GM18868 (cell line): ENCODE measurements around the gene SURF2.

ENCODE experiments used
- ATAC-seq: cut with Tn5 transposase; IDR thresholded peaks from one replicate; pipeline ENCODE4 v1.9.1; 2021; ENCODE audit warnings: mild to moderate bottlenecking, moderate library complexity; ENCODE audit not compliant: unreplicated experiment

Gene SURF2

GRCh38 chr9:133353548-133353947, 2.8 kb upstream of the SURF2 start:
- no peak for ATAC-seq

GRCh38 chr9:133354766-133355165, 1.6 kb upstream of the SURF2 start:
- no peak for ATAC-seq

DNA sequence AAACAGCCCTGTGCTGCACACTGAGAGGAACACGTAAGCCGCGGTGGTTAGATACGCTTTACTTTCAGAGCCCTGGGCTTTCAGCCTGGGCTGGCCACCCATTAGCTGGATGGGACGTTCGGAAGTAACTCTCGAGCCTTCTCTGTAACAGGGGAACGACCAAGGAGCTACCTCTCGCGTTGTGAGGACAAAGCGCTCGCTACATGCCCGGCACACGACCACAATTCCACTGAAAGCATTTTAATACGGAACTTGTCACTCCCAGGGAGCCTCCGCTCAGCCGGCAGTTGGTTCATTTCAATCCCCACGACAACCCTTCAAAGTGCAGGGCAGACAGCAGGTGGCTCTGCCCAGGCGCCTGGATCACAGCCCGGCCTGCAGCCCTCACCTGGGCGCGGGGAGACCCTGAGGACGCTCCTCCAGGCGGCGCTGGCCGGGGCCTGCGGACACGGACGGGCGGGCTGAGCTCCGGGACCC, 431 bp upstream of the SURF2 start:
- peak; percentile 28 for ATAC-seq

GRCh38 chr9:133357656-133358055, 1.3 kb downstream of the SURF2 start:
- no peak for ATAC-seq

- ATAC-seq = no peak
Observed at GRCh38 chr9:133359399-133360175, 3.2 kb downstream of the SURF2 start.

GRCh38 chr9:133360400-133361393, 4.3 kb downstream of the SURF2 start:
- ATAC-seq = no peak

DNA sequence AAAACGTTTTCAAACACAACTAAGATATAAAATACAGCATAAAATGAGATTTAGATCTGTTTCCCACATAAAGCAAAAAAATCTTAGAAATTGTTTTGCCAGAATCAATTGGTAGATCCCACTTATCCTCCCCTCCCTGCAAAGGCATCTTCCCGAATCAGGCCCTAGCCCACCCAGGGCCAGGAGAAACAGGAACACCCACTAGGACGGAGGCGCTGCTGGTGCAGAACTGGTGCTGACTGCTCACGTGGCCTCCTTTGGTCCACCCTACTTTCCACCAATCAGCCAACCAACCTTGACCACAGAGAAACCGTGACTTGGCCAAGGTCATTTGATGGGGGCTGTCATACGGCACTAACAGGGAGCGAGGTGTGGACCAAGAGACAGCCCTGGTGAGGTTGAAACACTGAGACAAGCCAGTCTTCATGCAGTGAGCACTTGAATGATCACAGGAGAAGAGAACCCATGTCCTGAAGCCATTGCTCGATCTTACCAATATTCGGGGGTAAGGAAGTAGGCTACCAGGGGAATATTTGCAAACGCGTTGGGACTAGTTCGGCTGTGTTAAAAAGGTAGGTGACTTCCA, 5.2 kb downstream of the SURF2 start:
- ATAC-seq = no peak

- no peak for ATAC-seq
Observed at GRCh38 chr9:133362359-133363044, 6.2 kb downstream of the SURF2 start.

DNA sequence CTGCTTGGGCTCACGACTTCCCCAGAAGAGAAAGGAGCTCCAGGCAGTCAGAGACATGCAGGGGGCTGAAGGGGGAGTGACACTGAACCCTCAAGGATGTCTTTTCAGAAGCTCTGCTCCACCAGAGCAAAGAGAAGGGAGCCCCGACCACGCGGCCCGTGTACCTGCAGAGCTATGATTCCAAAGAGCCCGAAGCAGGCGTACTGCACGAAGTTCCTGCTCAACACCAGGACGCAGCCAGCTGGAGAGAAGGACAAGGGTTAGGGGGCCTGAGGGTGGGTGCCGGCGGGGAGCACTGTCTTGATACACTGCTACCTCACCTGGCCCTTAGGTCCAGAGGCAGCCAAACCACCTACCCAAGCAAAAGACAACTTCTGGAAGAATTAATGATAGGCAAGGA, 10.1 kb downstream of the SURF2 start:
- ATAC-seq = no peak

GRCh38 chr9:133367221-133367620, 10.9 kb downstream of the SURF2 start:
- no peak for ATAC-seq

- ATAC-seq = no peak
Observed at GRCh38 chr9:133367778-133368177, 11.4 kb downstream of the SURF2 start.

GRCh38 chr9:133368249-133368881, 12.0 kb downstream of the SURF2 start:
- ATAC-seq = no peak

- no peak for ATAC-seq
Observed at GRCh38 chr9:133369422-133369821, 13.1 kb downstream of the SURF2 start.

- no peak for ATAC-seq
Observed at GRCh38 chr9:133369933-133370332, 13.6 kb downstream of the SURF2 start.

DNA sequence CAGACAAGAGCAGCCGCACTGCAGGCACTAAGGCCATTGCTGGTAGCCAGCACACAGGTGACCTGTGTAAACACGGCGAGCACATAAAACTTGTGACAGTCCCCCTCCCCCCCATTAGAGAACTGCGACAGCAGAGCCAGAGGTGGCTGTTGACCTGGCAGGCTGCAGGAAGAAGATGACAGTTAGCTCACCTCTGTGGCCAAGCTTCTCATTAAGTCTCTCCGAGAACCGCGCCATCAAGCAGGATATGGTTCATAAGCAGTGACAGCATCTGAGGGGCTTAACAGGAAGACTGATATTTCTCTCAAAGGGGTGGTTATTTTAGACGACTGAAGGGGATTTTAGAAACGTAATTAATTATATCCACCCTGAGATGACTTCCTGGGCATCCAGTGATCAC, 14.3 kb downstream of the SURF2 start:
- ATAC-seq = no peak

- no peak for ATAC-seq
Observed at GRCh38 chr9:133371261-133371711, 14.9 kb downstream of the SURF2 start.

- no peak for ATAC-seq
Observed at GRCh38 chr9:133372144-133372543, 15.8 kb downstream of the SURF2 start.

- ATAC-seq = no peak
Observed at GRCh38 chr9:133374612-133375115, 18.3 kb downstream of the SURF2 start.

GRCh38 chr9:133375116-133375723, 18.9 kb downstream of the SURF2 start:
- no peak for ATAC-seq
